Measurements from ENCODE around the gene ATP2B1.

DNA sequence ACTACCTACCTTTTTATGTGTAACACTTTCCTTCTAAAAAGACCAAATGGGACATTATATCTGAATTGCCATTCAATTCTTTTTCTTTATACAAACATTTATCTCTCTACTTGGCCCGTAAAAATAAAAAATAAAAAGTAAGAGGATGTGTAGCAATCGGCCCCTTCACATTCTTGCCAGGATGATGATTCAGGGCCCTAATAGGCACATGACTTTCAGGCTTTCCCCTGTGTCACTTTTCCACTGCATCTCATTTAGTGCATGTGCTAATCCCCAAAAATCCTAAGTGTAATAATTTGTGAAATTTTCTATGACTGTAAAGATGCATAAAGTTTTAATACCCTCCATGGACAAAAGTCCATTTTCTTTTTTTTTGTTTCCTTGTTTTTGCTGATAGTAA lies 23.0 kb upstream of the ATP2B1 start:
- TF ChIP-seq, protein P1, sequence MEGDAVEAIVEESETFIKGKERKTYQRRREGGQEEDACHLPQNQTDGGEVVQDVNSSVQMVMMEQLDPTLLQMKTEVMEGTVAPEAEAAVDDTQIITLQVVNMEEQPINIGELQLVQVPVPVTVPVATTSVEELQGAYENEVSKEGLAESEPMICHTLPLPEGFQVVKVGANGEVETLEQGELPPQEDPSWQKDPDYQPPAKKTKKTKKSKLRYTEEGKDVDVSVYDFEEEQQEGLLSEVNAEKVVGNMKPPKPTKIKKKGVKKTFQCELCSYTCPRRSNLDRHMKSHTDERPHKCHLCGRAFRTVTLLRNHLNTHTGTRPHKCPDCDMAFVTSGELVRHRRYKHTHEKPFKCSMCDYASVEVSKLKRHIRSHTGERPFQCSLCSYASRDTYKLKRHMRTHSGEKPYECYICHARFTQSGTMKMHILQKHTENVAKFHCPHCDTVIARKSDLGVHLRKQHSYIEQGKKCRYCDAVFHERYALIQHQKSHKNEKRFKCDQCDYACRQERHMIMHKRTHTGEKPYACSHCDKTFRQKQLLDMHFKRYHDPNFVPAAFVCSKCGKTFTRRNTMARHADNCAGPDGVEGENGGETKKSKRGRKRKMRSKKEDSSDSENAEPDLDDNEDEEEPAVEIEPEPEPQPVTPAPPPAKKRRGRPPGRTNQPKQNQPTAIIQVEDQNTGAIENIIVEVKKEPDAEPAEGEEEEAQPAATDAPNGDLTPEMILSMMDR (conservative IDR thresholded peaks at IDR 0.05; ENCODE audit: low read length) = no peak
- no peak for TF ChIP-seq EZH2phosphoT487 (IDR thresholded peaks at IDR 0.05; ENCODE audit: borderline replicate concordance)
